ENCODE data around the gene PARM1.
A peak's percentile ranks its signal among the peaks of the same experiment; 100 is the strongest.
"Not testable (repeated sequence)": the region's sequence is repeated elsewhere in the genome, so short reads cannot be mapped to it uniquely, and the experiment has no call there.

The PARM1 gene

GRCh38 chr4:74982546-74983252, 49.8 kb downstream of the PARM1 start:
- no peak for TF ChIP-seq CTCF (conservative IDR thresholded peaks at IDR 0.05)

GRCh38 chr4:74983253-74983635, 50.3 kb downstream of the PARM1 start:
- no peak overlapping the region for H3K27ac ChIP-seq
- TF ChIP-seq CTCF (conservative IDR thresholded peaks at IDR 0.05): no peak

More at GRCh38 chr4:74982546-74983252, 49.8 kb downstream of the PARM1 start:
- no peak overlapping the region for H3K27ac ChIP-seq

- TF ChIP-seq CTCF (conservative IDR thresholded peaks at IDR 0.05): 0 out of 2 replicates have a peak, but pooled peaks have one; percentile 21
- peak overlapping the region; percentile 39 for H3K27ac ChIP-seq
These were observed 57.5 kb downstream of the PARM1 start for GRCh38 chr4:74990276-74990875.

- H3K27ac ChIP-seq: not testable (repeated sequence)
These were observed 61.5 kb downstream of the PARM1 start for GRCh38 chr4:74994436-74994835.

- no peak overlapping the region for H3K27ac ChIP-seq
- TF ChIP-seq CTCF (conservative IDR thresholded peaks at IDR 0.05): no peak
These were observed 64.1 kb downstream of the PARM1 start for GRCh38 chr4:74996996-74997395.

- no peak overlapping the region for H3K27ac ChIP-seq
- no peak for TF ChIP-seq CTCF (conservative IDR thresholded peaks at IDR 0.05)
These were observed 65.2 kb downstream of the PARM1 start for GRCh38 chr4:74997948-74998729.

- no peak for TF ChIP-seq CTCF (conservative IDR thresholded peaks at IDR 0.05)
These were observed 66.9 kb downstream of the PARM1 start for GRCh38 chr4:74999714-75000309.

More at GRCh38 chr4:74999714-75000309, 66.9 kb downstream of the PARM1 start:
- H3K27ac ChIP-seq: no peak overlapping the region

Data from VCaP (cell line).